ENCODE data around the gene FAM9C.
A peak's percentile ranks its signal among the peaks of the same experiment; 100 is the strongest.
"Not testable (repeated sequence)": the region's sequence is repeated elsewhere in the genome, so short reads cannot be mapped to it uniquely, and the experiment has no call there.

The FAM9C gene

DNA sequence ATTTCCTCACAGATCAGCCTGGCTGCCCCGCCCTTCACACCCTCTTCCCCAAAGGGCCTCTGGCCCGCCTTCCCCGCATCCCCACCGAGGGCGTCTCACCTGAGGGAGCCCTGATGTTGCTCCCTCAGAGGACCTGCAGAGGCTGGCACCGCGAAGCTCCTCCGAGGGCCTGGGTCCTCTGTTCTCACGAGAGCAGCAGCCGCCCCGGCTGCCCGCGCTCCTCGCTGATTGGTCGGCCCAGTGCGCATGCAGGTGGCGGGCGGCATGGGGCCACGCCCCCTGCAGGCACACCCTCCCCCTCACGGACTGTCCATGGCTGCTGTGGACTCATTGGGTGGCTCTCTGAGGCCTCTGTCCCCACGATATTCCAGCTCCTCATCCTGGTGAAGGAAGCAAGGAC, at the start of gene FAM9C:
Gene FAM9C (minus strand): TSS at position 180 of the 400 bp plus-strand sequence. CDS start 831 bp downstream, outside the sequence.
- no peak for DNase-seq (ENCODE audit: low spot score)

DNA sequence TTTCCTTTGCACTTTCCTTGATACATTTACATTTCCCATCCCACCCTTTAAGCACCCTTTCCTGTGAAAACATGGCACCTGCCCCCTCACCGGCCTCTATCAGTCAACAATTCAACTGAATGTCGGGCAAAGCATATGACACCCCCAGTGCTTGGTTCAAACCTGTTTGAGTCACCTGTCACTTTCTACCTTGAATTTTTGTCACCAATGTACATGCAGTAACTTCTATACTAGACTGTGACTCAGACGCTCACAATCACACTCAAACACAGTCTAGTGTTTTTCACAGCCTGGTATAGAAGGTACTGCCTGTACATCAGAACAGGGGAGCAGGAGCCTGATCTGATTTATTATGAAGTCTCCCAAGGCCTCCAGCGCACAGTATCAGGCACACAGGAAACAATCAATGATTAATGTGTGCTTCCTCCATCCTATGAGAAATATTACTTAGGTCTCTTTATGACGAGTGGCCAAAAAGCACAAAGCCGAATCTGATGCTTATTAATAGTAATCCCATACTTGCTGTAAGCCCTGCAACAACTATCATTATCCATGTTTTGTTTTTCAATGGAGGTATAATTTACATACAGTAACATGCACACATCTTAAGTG, 49.2 kb upstream of the FAM9C start:
- DNase-seq (ENCODE audit: low spot score), result no peak

DNA sequence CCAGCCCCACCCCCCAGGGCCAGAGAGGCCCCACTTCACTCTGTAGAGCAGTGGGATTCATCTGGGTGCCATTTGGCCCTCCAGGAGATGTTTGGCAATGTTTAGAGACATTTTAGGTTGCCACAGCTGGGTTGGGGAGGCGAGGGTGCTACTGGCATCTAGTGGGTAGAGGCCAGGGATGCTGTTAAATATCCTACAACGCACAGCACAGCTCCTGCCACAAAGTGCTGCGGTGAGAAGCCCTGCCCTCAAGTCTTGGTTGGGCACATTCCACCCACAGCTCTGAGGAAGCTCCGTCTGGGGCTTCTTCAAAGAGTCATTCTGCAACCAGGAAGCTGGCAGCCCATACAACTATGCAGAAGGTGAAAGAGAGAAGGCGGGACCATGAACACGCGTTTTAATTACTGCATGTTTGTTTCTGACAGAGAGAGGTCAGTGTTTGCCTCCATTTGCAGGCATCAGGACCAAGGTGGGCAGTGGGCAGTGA, 48.1 kb upstream of the FAM9C start:
- no peak for DNase-seq (ENCODE audit: low spot score)

DNA sequence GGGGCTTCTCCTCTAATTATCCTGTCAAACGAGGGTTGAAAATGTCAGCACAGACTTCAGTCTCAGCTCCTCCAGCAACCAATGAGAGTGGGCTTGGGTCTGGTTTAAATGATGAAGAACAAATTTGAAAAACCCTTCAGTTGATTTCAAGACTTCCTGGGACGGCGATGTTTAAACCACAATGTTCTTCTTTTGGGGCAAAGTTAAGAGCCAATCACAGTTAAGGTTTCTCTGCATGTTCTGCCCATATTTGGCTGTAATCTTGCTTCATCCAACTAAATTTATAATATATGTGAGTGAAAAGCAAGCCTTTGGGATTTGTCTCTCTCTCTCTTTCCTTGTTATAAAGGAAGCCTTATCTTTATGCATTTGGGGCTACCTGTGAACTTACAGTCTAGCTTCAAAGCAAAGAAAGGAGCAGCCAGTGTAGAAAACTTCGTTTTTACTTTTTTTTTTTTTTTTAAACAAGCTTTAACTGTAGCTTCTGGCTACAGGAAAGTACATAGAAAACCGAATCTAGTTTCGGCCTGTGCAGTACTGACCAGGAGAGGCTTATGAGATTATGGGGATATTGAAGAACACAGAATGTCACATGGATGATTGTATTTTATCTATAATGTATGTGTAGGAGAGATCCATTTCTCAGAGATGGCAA, 46.8 kb upstream of the FAM9C start:
- DNase-seq (ENCODE audit: low spot score), result no peak

DNA sequence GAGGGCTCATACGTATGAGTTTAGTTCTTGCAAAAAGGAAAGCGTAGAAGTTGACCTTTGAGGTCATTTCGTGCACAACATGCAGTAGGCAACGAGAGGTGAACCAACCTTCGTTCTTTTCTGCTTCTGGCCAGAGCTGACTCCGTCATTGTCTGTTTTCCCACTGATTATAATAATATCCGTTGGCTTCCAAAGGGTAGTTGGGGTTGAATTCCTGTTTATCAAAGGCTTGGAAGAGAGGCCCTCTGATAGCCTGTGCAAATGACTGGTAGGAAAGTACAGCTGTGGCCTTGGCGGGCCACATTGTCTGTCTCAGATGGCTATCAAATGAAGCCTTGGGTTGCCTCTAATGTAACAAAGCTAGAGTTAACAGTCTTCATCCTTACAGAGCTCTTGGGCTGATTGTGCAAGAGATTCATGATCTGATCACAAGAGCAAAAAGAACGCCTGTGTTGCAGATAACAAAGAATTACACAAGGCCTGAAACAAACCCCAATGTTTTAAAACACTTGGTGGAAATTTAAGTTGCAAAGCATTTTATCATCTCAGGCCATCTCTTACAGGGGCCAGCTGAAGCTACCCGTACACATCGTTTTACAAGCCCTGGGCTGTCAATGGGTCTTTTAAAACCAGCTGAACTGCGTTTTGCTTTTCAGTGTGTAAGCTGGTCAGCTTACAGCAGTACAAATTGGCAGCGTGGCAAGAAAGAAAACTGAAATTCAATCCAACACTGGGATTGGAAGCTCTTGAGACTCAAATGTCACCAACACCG, 46.1 kb upstream of the FAM9C start:
- no peak for DNase-seq (ENCODE audit: low spot score)

DNA sequence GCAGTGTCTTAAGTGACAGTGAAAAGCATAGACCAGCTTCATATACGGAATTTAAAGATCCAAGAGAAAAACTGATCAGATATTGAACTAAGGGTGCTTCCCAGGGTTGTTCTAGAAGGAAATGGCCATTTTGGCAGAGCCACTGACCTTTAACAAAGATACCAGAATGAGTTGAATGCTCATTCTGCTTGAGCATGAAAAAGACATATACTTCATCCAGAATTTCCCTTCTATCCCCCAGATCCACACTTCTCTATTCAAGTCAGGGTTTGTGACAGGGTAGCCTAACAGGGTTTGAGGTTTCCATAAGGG, 45.6 kb upstream of the FAM9C start:
- DNase-seq (ENCODE audit: low spot score), result no peak

DNA sequence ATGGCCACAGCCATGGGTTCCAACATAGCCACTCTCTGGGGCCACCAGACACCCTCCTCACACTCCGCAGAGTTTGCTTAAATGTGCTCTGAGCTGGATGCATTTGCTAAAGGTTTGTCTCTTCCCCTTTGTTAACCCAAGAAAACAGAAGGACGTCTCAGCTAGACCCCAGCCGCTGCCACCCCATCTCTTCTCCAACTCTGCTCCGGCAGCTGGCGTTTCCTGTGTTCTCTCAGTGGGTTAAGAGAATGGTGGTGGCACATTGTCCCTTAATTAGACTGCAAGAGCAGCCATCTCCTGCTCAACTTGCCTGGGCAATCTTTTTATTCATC, 43.7 kb upstream of the FAM9C start:
- no peak for DNase-seq (ENCODE audit: low spot score)

DNA sequence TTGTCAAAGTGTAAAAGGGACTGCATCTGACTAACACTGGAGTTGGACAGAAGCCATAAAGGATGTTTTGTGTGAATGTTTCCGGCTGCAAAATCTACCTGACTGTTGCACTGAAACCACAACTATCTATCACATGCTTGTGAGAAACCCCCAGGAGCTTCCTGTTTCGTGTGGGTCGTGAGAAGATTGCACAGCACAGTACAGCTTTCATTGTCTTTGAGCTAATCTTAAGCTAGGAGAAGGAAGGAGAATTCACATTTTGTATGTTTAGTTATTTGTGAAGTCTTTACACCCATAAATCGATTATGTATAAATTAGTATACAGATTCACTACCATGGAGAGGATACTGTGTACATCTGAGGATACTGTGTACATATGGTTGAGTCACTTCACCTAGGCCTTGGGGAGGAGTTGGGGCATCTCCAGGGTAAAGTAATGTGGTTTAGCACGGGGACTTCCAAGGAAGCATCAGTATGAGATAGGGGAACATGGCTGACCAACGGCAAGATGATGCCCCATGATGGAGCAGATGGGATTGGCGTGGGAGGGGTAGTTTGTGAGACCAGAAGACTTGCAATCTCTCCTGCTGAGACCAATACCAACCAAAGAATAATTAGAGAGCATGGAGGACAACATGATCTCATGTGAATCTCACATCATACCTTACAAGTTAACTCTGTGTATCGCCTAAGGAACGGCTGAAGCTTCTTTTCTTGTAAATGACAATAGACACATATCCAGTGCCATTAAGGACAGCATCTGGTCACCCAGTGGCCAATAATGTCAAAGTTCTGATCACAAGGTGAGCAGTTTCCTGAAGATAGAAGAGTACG, 43.1 kb upstream of the FAM9C start:
- DNase-seq (ENCODE audit: low spot score), result peak; percentile 54

DNA sequence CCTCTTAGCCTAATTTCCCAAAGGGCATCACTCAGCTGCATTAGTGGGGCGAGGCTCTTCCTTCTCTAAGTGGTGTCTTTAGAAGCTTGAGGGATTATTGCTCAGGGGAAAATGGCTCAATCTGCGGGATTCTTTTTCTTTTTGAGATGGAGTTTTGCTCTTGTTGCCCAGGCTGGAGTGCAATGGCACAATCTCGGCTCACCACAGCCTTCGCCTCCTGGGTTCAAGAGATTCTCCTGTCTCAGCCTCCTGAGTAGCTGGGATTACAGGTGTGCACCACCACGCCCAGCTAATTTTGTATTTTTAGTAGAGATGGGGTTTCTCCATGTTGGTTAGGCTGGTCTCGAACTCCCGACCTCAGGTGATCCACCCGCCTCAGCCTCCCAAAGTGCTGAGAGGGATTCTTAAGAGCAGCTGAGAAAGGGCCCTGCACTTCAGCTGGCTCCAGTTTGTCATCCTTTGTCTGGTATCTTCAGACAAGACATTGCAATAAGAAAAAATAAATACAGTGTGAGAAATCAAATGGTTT, 42.4 kb upstream of the FAM9C start:
- DNase-seq (ENCODE audit: low spot score), result not testable (repeated sequence)

DNA sequence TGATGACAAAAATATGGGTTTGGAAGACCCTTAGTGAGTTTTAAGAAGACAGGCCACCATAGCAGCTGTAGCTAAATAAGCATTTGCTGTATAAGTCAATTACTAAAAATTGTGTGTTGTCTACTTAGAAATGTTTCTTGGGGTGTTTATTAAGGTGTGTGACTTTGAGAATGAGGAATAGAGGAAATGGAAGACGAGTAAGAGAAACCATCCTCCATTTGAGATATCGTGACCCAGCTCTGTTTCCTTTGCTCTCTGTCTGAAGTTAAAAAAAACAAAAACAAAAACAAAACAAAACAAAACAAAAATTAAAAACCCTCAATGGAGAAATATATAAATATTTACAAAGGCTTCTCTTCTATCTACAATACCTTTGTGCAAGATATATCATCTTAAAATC, 41.7 kb upstream of the FAM9C start:
- no peak for DNase-seq (ENCODE audit: low spot score)

DNA sequence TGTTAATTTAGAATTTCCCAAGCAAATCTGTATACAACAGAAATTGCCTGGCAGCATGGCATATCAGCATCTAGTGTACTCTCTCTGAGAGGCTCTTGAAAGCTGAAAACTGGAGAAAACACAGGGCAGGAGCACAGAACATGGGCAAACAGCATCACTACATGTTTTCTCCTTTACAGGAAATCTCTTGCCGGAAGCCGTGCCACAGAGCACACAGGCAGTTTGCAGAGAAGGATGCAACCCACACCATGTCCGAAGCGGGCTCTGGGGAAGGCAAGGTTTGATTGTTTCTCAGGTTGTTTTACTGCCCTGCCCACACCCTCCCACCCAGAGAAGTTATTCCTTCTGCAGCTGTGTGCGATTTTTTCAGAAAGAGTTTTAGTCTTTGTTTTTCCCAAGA, 41.1 kb upstream of the FAM9C start:
- no peak for DNase-seq (ENCODE audit: low spot score)

DNA sequence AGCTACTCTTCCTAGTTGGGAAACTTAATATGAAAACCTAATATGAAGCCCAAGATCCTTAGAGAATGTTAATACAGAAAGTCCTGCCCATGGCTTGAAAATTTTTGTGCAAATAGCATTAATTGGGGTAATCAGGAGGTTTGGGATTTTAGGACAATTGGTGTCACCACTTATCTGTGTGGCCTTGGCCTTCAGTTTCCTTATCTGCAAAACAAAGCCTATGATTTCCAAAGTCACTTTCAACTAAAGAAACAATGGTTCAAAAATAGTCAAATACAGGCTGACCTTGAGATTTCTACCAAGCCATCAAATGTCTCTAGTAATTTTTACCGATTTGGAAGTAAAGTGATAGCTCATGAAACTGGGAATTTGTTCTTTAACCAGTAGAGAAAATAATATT, 40.2 kb upstream of the FAM9C start:
- DNase-seq (ENCODE audit: low spot score), result no peak

DNA sequence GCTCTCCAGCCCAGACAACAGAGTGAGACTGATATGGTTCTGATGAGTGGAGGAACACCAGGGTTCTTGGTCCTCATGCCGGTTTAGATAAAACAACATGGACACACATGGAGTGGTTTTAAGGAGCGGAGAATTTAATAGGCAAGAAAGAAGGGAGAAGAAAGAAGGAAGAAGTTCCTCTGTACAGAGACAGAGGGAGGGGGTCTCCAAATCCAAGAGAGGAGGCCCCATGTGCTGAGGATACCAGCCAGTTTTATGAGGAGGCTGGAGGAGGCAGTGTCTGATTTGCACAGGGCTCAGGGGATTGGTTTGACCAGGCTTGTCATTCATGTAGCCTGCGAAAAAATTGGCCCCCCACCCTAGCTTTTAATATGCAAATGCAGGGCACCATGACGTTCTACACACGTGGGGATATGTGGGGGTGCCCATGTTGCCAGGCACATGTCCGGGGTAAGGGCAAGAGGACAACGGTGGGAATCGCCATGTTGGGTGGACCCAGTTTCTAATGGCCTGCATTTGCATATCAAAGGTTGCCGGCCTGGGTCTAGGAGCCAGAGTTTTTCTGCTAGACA, 39.4 kb upstream of the FAM9C start:
- DNase-seq (ENCODE audit: low spot score), result not testable (repeated sequence)

DNA sequence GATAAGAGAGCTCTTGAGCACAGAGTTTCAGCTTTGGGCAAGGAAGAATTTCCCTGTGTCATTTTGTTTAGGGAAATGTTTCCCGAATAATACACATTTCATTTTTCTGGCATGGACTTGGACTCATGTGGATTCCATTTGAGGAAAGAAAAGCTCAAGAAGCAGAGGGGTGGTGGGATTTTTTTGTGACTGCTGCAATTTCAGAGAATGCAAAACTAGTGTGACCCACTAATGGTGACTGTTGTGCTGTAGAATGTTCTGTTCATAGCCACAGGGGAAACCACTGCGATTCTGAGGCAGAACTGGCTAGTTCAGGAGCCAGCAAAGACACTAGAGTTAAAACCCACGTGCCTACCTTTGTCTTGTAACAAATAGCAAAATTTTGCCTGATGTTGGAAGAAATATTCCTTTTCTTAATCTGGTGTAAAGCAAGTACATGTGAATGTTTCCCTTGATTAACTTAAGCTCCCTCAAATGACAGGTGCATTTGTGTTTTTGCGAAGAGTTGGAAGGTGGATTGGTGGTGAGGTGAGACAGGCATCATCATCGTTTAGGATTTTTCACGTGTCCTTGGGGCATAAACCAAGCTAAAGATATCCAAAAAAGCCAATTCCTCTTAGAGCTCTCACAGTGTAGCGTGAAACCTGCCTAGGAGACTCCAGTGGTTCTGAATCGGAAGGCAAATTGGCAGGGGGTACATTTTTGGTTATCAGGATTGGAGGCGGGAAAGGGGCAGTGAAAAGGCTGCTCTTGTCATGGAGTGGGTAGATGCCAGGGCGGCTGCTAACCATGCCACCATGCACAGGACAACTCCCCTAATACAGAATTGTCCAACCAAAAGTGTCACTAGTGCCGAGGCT, 38.0 kb upstream of the FAM9C start:
- no peak for DNase-seq (ENCODE audit: low spot score)

DNA sequence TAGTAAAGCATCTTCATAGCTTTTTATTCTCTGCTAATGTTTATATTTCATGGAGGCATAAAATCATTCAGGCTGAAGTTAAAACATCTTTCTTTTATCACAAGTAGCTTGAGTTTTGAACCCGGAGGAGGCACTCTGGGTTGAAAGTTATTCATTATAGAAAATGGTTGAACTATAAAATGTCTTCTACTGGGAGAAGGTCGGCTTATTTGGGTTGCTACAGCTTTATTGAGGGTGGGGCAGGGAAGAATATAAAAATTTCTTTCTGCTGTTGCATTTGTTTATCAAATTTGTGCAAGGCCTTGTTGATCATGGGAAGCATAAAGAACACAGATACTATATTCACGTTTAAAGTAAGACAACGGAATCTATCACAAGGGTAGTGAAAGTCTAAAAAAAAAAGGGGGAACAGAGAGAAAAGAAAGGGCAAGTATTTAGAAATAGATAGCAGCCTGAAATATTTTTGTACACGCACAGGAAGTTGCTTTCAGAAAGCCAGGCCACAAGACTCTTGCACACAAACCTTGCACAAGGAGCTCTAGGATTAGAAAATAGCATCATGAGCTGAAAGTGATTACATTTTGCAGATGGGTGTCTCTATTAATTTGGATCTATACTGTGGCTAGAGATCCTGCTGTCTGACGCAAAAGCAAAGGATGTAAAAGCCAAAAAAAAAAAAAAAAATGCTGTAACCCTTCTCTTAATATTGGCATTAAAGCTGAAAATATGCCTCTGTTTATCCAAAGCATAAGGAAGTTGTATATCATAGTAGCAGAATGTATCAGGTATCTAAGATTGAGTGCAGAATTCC, 37.2 kb upstream of the FAM9C start:
- no peak for DNase-seq (ENCODE audit: low spot score)

DNA sequence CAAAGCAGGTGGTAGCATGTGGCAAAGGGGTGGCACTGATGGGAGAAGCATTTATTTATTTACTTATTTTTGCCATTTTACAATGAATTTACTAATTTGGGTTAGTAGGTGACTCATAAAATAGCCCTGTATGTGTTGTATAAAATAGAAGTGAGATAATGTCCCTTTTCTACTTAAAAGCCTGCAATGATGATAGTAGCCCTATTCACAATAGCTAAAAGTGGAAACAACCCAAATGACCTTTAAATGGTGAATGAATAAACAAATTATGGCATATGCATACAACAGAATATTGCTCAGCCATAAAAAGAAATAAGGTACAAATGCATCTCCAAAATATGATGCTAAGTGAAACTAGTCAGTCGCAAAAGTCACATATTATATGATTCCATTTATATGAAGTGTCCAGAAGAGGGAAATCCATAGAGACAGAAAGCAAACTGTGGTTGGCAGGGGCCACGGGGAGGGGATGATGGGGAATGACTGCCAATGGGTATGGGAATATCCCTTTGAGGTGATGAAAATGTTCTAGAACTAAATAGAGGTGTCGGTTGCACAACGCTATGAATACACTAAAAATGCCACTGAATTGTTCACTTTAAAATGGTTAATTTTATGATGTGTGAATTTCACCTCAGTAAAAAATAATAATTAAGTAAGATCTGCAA, 35.8 kb upstream of the FAM9C start:
- no peak for DNase-seq (ENCODE audit: low spot score)

DNA sequence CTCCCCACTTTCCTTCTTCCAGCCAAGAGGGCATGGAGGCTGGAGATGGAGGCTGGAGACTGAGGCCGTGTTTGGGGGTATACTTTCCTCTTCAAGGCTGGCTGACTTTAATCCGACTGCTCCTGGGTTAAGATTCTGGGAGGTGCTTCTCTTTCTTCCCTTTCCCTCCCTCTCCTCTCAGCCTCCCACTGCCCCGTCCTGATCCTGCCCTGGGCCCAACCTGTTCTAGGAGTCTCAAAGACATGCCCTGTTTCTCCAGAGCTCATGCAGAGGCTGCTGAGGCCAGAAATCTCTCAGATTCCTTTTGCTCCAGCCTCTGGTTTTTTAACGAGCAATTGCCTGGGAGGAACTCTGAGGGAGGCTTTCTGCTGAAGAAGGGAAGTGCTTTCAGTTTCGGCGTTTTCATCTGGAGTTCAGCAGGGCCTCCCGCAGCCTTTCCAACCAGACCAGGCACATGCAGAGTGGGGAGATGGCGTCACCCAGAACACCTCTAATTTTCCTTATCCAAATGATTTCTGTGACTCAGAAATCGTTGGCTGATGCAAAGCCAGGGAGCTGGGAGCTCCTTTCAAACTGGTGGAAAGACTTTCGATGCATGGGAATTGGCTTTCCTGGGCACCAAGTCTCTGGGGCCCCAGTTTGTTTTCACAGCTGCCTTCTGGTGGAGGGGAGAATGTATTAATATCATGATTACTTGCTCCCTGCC, 34.5 kb upstream of the FAM9C start:
- DNase-seq (ENCODE audit: low spot score), result no peak

DNA sequence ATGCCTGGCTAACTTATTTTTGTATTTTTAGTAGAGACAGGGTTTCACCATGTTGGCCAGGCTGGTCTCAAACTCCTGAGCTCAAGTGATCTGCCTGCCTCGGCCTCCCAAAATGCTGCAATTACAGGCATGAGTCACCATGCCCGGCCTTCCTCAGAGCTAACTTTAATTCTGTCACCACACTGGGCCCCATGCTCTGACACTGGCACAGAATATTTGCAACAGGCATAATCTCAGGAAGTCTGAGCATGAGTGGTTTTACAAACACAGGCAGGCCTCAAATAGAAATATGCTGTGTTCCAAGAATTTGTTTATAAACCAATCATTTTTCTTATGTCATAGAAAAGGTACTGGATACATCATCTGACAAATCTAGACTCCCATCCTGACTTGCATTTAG, 32.7 kb upstream of the FAM9C start:
- no peak for DNase-seq (ENCODE audit: low spot score)
